Naive thymus-derived CD8-positive, alpha-beta T cell (primary cell): ENCODE measurements around the gene FES. TPM values are rescaled to one million over a fixed set of nuclear protein-coding genes. Genes with fewer than 3 reads are reported as not detected.
A peak's percentile ranks its signal among the peaks of the same experiment; 100 is the strongest.
"Not testable (repeated sequence)": the region's sequence is repeated elsewhere in the genome, so short reads cannot be mapped to it uniquely, and the experiment has no call there.

Source experiments
- ATAC-seq, 2 donors: fragments of 150-1000 bp; cut with Tn5 transposase in 1 of 2; sonication (Bioruptor Pico), chemical (Tn5 transposase) in 1 of 2; 1 replicate in 1 of 2; 2 replicates in 1 of 2; pipeline ENCODE4 v1.10.0; 2021; ENCODE audit warnings: mild to moderate bottlenecking in 2 of 2, moderate library complexity in 2 of 2
- POLR2A ChIA-PET: fragments of 350-600 bp; sonication (Branson Sonifier 250); formaldehyde crosslinking; loops from one replicate; lab custom pipeline; 2021; ENCODE audit warnings: antibody characterized with exemption; lab: Charles Lee
- DNase-seq, 10 donors: peaks; one replicate each; pipeline versions ENCODE4 v3.0.0 to v3.0.0-alpha.2; 2020 to 2022
- H3K27ac Mint-ChIP-seq, 10 donors: one replicate each; pipeline ENCODE4 v1.8.0; 2020 to 2022; ENCODE audit warnings: mild to moderate bottlenecking in 10 of 10, mixed read lengths in 10 of 10, moderate library complexity in 4 of 10, inconsistent platforms in 1 of 10
- H3K27me3 Mint-ChIP-seq, 5 donors: one replicate each; pipeline ENCODE4 v1.8.0; 2021 to 2022; ENCODE audit warnings: mixed read lengths in 5 of 5
- H3K36me3 Mint-ChIP-seq, 3 donors: one replicate each; pipeline ENCODE4 v1.8.0; 2020 to 2022; ENCODE audit warnings: mixed read lengths in 3 of 3, mild to moderate bottlenecking in 2 of 3, inconsistent platforms in 1 of 3
- H3K4me1 Mint-ChIP-seq, 4 donors: one replicate each; pipeline ENCODE4 v1.8.0; 2021 to 2022; ENCODE audit warnings: mixed read lengths in 4 of 4
- H3K4me3 Mint-ChIP-seq, 10 donors: one replicate each; pipeline ENCODE4 v1.8.0; 2020 to 2022; ENCODE audit warnings: mild to moderate bottlenecking in 10 of 10, mixed read lengths in 10 of 10, moderate library complexity in 6 of 10, inconsistent platforms in 1 of 10
- H3K9me3 Mint-ChIP-seq, 9 donors: one replicate each; pipeline ENCODE4 v1.8.0; 2020 to 2022; ENCODE audit warnings: mixed read lengths in 9 of 9, mild to moderate bottlenecking in 3 of 9, inconsistent platforms in 1 of 9, moderate library complexity in 1 of 9
- polyA plus RNA-seq, 3 donors: library from polyadenylated mRNA; unstranded; fragments of 300-500 nt; fragmentation: Illumina TruSeq; gene quantifications; one replicate each; pipeline ENCODE4 v1.2.3, GENCODE V29; 2021
- total RNA-seq, 8 experiments: library from RNA in 2 of 8; stranded (reverse) in 2 of 8; gene quantifications; one replicate each; pipeline ENCODE4 v1.2.3 and lab custom pipeline; 2021 to 2026

The FES gene
- total and polyA plus RNA-seq, 5 experiments from 2014 or later, result 0.08 to 3.5 (median 1.5) TPM; not detected in 1

DNA sequence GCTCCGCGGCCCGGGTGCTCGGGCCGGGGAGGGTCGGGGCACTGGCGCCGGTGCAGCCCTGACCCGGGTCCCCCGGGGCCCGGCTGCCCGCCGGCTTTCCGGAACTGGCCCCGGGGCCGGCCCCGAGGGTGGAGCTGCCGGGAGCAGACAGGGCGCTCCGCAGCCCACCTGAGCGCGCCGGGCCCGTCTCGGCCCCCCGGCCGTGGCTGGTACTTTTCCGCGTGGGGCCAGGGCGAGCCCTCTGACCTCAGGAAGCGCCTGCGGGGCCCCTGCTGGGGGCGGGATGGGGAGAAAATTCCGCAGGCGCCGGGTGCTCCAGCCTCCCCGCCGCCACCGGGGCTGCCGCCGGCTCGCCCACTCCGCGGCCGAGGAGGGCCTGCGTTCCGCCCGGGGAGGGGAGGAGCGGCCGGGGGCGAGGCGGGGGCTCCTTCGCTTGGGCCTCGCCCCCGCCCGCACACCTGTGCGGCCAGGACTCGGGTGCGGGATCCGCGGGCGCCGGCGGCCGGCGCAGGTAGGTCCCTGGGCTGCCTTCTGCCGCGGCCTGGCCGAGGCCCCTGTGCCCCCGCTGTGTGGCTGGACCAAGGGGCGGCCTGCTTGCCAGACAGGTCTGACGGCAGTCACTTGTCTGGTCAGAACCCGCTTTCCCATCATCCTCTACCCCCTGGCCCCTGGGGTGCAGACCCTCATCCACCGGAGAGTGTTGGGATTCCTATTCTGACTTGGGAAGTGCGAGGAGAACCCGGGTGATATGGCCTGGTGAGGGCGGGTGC is 12.4 kb upstream of the FES start:
- no peaks in the 10 kb centered on the region for H3K27me3 Mint-ChIP-seq
- H3K9me3 Mint-ChIP-seq, result no peaks in the 10 kb centered on the region
- DNase-seq (peak in 2 of 10 donors; percentile 21 to 32), ATAC-seq (peak; percentile 41 to 48)
- peak overlapping the region; percentile 72 to 91 (median 86) for H3K27ac Mint-ChIP-seq
- POLR2A ChIA-PET, result interaction anchor here (0.6 to 2.4 kb wide), 11 partner anchors 12 to 208 kb away, joined by 3 to 13 read pairs (median 6); partner anchors contain the start of genes BLM, FES and MAN2A2
- peak overlapping the region; percentile 73 to 92 (median 82) for H3K4me3 Mint-ChIP-seq
- H3K36me3 Mint-ChIP-seq, result peaks cover 0 to 9% (median 0%) of the 10 kb centered on the region in 3 donors
- H3K4me1 Mint-ChIP-seq, result peaks cover 18 to 56% (median 40%) of the 10 kb centered on the region in 4 donors

- POLR2A ChIA-PET, result interaction anchor here (1.4 to 1.7 kb wide), 2 partner anchors 13 to 30 kb away, joined by 4 to 6 read pairs; partner anchors contain the start of gene MAN2A2
- peaks cover 18 to 56% (median 40%) of the 10 kb centered on the region in 4 donors for H3K4me1 Mint-ChIP-seq
- H3K4me3 Mint-ChIP-seq, result peak overlapping the region; percentile 73 to 92 (median 82)
- H3K9me3 Mint-ChIP-seq, result no peaks in the 10 kb centered on the region
- no peak for DNase-seq
- no peaks in the 10 kb centered on the region for H3K27me3 Mint-ChIP-seq
- peaks cover 0 to 14% (median 0%) of the 10 kb centered on the region in 3 donors for H3K36me3 Mint-ChIP-seq
- ATAC-seq, result no peak
- H3K27ac Mint-ChIP-seq, result peak overlapping the region; percentile 72 to 91 (median 86)
Measured at GRCh38 chr15:90872486-90873184, 11.7 kb upstream of the FES start.

DNA sequence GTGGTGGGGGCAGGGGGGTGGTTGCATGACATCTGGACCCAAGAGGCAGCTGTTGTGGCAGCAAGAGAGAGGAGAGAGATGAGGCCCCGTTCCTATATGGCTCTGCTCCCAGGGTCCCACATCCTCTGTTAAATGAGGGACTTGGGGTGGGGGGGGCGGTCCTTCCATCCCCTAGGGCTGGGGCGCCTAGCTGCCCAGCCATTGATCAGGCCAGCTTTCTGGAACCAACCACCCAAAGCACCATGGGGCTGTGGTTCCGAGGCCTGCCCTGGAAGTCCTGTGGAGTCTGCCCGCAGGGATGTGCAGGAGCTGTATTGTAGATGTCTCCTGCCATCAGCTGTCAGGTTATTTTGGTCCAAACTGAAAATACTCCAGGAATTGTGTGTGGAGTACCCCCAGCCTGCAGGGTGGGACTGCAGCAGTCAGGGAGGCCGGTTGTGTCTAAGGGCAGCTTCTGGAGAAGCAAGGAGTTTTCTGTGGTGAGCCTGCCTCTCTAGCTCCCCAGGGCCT is 10.8 kb upstream of the FES start:
- POLR2A ChIA-PET, result interaction anchor here (1.2 to 1.7 kb wide), 3 partner anchors 12 to 35 kb away, joined by 4 to 6 read pairs (median 4); partner anchors contain the start of gene MAN2A2
- no peaks in the 10 kb centered on the region for H3K9me3 Mint-ChIP-seq

DNA sequence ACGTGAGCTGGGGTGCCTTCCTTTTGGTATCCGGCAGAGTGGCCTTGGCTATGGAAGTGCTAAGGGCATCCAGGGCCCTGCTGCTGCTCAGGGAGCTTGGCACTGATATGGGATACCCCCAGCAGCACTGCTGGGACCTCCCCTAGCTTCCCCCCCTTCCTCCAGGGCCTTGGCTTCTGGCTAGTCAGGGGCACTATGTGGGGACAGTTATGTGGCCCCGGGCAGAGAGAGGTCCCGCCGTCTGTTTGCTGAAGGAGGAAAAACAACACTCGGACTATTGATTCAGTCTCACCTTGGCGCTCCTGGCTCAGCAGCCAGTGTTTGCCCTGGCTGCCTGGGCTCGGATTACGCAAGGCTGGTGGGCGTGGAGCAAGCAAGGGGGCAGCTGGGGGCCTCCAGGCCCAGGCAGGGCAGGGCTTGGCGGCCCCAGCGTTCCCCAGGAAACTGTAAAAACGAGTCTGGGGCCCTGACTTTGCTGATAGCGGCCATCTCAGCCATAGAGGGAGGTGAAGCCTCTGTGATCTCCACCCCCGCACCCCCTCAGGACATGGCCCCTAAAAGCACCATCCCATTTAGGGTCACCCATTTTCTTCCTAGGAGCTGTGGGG is 10.2 kb upstream of the FES start:
- Mint-ChIP-seq H3K4me3 (peak overlapping the region in 5 of 10 donors; percentile 1 to 92 (median 26)), H3K27ac (peak overlapping the region in 3 of 10 donors; percentile 19 to 66 (median 24)), H3K4me1 (peaks cover 13 to 46% (median 36%) of the 10 kb centered on the region in 4 donors), H3K9me3 (no peaks in the 10 kb centered on the region), H3K27me3 (no peaks in the 10 kb centered on the region), H3K36me3 (peaks cover 0 to 29% (median 4%) of the 10 kb centered on the region in 3 donors)
- ATAC-seq, result no peak
- no peak for DNase-seq
- POLR2A ChIA-PET, result interaction anchor here (1.2 to 1.7 kb wide), 3 partner anchors 11 to 36 kb away, joined by 4 to 6 read pairs (median 4); partner anchors contain the start of gene MAN2A2

More for the DNA sequence above, 10.8 kb upstream of the FES start:
- no peaks in the 10 kb centered on the region for H3K27me3 Mint-ChIP-seq
- H3K4me3 Mint-ChIP-seq, result peak overlapping the region in 9 of 10 donors; percentile 1 to 92 (median 82)
- H3K36me3 Mint-ChIP-seq, result peaks cover 0 to 23% (median 3%) of the 10 kb centered on the region in 3 donors
- peak overlapping the region in 6 of 10 donors; percentile 15 to 91 (median 63) for H3K27ac Mint-ChIP-seq
- H3K4me1 Mint-ChIP-seq, result peaks cover 14 to 52% (median 39%) of the 10 kb centered on the region in 4 donors
- no peak for ATAC-seq
- DNase-seq, result no peak

GRCh38 chr15:90874986-90875385 is 9.3 kb upstream of the FES start:
- DNase-seq, H3K4me3 Mint-ChIP-seq, POLR2A ChIA-PET, H3K9me3 Mint-ChIP-seq, ATAC-seq, H3K27me3 Mint-ChIP-seq: not testable (repeated sequence)
- H3K4me1 Mint-ChIP-seq, result peaks cover 10 to 38% (median 27%) of the 10 kb centered on the region in 4 donors
- peaks cover 0 to 36% (median 12%) of the 10 kb centered on the region in 3 donors for H3K36me3 Mint-ChIP-seq
- peak overlapping the region in 3 of 10 donors; percentile 49 to 70 (median 57) for H3K27ac Mint-ChIP-seq

- H3K27ac Mint-ChIP-seq, result peak overlapping the region in 2 of 10 donors; percentile 18 to 70
- no peak overlapping the region for H3K4me3 Mint-ChIP-seq
- ATAC-seq (no peak), DNase-seq (no peak)
- H3K27me3 Mint-ChIP-seq, result no peaks in the 10 kb centered on the region
- peaks cover 0 to 40% (median 12%) of the 10 kb centered on the region in 3 donors for H3K36me3 Mint-ChIP-seq
- no peaks in the 10 kb centered on the region for H3K9me3 Mint-ChIP-seq
- POLR2A ChIA-PET, result interaction anchor here (1.0 kb wide), 1 partner anchor 218 kb away, joined by 4 read pairs; no protein-coding TSS in a partner anchor
- H3K4me1 Mint-ChIP-seq, result peaks cover 6 to 32% (median 21%) of the 10 kb centered on the region in 4 donors
Measured at GRCh38 chr15:90875549-90875981, 8.7 kb upstream of the FES start.

GRCh38 chr15:90876046-90876445 is 8.3 kb upstream of the FES start:
- Mint-ChIP-seq H3K27me3 (no peaks in the 10 kb centered on the region), H3K36me3 (peaks cover 0 to 43% (median 15%) of the 10 kb centered on the region in 3 donors), H3K4me3 (no peak overlapping the region), H3K4me1 (peaks cover 3 to 27% (median 17%) of the 10 kb centered on the region in 4 donors), H3K27ac (peak overlapping the region in 1 of 10 donors; percentile 18), H3K9me3 (no peaks in the 10 kb centered on the region)
- no peak for DNase-seq
- ATAC-seq, result no peak
- POLR2A ChIA-PET, result interaction anchor here (1.0 kb wide), 1 partner anchor 218 kb away, joined by 4 read pairs; no protein-coding TSS in a partner anchor

DNA sequence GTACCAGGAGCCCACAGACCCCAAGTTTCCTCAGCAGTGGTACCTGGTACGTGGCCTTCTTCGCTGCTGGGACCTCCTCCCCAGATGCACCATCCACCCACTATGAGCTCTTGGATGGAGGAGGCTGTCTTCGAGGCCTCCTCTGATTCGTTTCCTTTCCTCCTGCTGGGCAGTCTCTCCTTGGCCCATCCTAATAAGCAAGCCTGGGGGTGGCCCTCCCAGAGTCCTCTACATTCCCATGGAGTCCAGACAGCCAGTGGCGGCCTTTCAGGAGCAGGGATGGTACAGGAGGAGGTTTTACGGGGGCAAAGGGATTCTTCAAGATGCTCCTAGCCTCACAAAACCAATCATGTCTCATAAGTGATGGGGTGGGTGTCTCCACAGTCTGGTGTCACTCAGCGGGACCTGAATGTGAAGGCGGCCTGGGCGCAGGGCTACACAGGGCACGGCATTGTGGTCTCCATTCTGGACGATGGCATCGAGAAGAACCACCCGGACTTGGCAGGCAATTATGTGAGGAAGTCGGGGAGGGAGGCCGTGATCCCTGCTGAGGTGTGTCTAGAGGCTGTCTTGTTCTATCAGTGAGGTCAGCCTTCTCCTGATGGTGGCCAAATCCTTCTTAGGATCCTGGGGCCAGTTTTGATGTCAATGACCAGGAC is 7.7 kb upstream of the FES start:
- peaks cover 3 to 27% (median 17%) of the 10 kb centered on the region in 4 donors for H3K4me1 Mint-ChIP-seq
- H3K27me3 Mint-ChIP-seq, result no peaks in the 10 kb centered on the region
- POLR2A ChIA-PET, result no interaction called here
- ATAC-seq, result no peak
- no peak overlapping the region for H3K4me3 Mint-ChIP-seq
- H3K36me3 Mint-ChIP-seq, result peaks cover 0 to 45% (median 15%) of the 10 kb centered on the region in 3 donors
- H3K9me3 Mint-ChIP-seq, result no peaks in the 10 kb centered on the region
- peak overlapping the region in 3 of 10 donors; percentile 69 to 80 (median 77) for H3K27ac Mint-ChIP-seq
- no peak for DNase-seq

DNA sequence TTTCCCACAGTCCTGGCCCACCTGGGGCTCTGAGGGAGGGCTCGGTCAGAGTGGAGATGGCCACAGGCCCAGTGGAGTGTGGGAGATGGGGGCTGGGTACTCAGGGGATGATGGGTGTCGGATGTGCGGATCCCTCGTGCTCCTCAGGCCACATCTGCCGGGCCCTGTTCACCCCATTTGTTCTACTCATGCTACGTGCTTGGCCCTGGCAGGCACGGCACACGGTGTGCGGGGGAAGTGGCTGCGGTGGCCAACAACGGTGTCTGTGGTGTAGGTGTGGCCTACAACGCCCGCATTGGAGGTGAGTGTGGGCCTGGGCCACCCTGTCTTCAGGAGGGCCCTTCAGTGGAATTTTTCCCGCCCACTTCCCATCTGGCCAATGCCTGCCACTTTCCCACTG is 7.0 kb upstream of the FES start:
- Mint-ChIP-seq H3K36me3 (peaks cover 0 to 46% (median 15%) of the 10 kb centered on the region in 3 donors), H3K27ac (peak overlapping the region in 3 of 10 donors; percentile 35 to 77 (median 61))
- ATAC-seq, result no peak

DNA sequence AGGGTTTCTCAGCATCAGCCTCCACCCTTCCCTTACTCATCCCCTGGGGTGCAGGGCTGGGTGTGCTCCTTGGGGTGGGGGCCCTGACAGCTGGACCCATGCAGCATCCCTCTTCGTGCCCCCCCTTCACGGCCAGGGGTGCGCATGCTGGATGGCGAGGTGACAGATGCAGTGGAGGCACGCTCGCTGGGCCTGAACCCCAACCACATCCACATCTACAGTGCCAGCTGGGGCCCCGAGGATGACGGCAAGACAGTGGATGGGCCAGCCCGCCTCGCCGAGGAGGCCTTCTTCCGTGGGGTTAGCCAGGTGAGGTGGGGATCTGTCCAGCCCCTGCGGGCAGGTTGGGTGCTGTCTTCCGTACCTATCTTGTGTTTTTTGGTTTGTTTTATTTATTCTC is 6.3 kb upstream of the FES start:
- Mint-ChIP-seq H3K36me3 (peaks cover 0 to 46% (median 15%) of the 10 kb centered on the region in 3 donors), H3K9me3 (no peaks in the 10 kb centered on the region), H3K27ac (peak overlapping the region in 2 of 10 donors; percentile 49 to 57), H3K4me3 (no peak overlapping the region), H3K27me3 (no peaks in the 10 kb centered on the region), H3K4me1 (peaks cover 0 to 19% (median 9%) of the 10 kb centered on the region in 4 donors)
- ATAC-seq (no peak), DNase-seq (no peak)
- POLR2A ChIA-PET, result no interaction called here

More for the DNA sequence above, 7.0 kb upstream of the FES start:
- no peak for DNase-seq
- no peak overlapping the region for H3K4me3 Mint-ChIP-seq
- H3K9me3 Mint-ChIP-seq, result no peaks in the 10 kb centered on the region
- H3K27me3 Mint-ChIP-seq, result no peaks in the 10 kb centered on the region
- POLR2A ChIA-PET, result no interaction called here
- H3K4me1 Mint-ChIP-seq, result peaks cover 2 to 26% (median 15%) of the 10 kb centered on the region in 4 donors

- Mint-ChIP-seq H3K36me3 (peaks cover 0 to 46% (median 15%) of the 10 kb centered on the region in 3 donors), H3K4me1 (peaks cover 0 to 19% (median 6%) of the 10 kb centered on the region in 4 donors), H3K27me3 (no peaks in the 10 kb centered on the region), H3K27ac (peak overlapping the region in 1 of 10 donors; percentile 4), H3K4me3 (no peak overlapping the region), H3K9me3 (no peaks in the 10 kb centered on the region)
- POLR2A ChIA-PET, result no interaction called here
- ATAC-seq (no peak), DNase-seq (no peak)
Measured at GRCh38 chr15:90878660-90879059, 5.6 kb upstream of the FES start.
